HG02943 (cell line): ENCODE data around the gene NPAS4.
"Not testable (repeated sequence)": the region's sequence is repeated elsewhere in the genome, so short reads cannot be mapped to it uniquely, and the experiment has no call there.

ENCODE experiments used
- ATAC-seq: cut with Tn5 transposase; IDR thresholded peaks from one replicate; pipeline ENCODE4 v1.9.1; 2021; ENCODE audit warnings: mild to moderate bottlenecking, low read depth, moderate library complexity; ENCODE audit not compliant: unreplicated experiment

Gene NPAS4

DNA sequence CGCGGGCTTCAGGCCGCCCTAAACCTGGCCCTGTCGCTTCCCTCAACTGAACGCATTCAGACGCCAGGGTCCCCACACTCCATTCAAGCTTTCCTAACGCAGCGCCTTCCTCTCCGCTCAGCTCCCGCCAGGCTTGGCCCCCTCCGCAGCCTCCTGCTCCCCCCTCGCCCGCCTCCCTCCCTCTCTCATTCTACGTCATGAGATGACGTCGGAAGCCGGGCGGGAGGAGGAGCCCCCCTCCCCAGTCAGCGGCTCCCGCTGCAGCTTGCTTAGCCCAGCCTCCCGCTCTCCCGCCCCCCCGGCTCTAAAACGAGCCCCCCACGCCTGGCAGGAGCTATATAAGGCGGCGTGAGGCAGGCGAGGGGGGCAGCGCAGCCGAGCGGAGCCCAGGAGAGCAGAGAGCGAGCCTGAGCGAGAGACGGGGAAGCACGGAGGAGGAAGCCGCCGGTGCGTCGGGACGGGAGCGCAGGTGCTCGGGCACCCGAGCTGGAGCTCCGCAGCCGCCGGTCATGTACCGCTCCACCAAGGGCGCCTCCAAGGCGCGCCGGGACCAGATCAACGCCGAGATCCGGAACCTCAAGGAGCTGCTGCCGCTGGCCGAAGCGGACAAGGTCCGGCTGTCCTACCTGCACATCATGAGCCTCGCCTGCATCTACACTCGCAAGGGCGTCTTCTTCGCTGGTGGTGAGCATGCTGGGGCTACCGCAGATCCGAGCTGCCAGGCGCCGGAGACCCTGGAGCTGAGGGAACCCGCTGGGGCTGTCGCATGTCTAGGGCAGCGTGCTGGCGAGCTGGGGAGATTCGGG is at the start of gene NPAS4:
Gene NPAS4, plus strand, starts transcription at position 365 of the 806 bp plus-strand sequence. Its CDS starts 145 bp downstream, at position 510.
- ATAC-seq = no peak

DNA sequence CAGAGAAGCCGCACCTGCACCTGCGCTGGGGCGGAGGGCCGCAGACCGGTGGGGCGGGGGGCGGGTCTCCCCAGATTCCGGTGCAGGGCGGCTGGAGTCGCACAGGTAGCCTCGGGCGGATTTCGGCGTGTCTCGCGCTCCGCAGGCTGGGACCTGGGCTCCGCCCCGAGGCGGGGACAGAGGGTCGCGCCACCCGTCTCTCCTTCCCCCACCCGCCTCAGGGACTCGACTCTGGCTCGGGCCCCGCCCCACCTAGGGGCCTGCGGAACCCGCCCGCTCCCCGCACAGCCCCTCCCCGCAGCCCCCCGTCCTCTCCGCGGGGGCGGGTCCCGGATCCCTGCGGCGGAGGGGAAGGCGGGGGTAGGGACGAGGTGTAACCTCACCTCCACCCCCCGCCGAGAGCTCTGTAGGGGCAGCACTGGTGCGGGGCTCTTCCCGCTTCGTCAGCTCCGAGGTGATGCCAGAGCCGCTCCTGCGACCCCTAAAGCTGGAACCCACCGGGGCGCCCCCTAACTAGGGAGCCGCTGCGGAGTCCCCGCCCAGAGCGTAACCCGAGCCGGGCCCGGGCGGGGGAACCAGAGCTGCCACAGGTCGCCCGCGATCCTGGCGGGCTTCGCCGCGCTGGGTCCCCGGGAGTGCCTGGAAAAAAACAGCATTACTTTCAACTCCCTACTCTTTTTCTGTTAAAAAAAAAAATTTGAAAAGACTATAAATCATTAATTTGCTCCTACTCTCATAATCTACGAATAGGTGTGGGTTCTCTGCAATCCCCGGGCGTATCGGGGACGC is 49.0 kb upstream of the NPAS4 start, which contains the start of gene SLC29A2:
Gene SLC29A2, minus strand, starts transcription at position 134 of the 789 bp plus-strand sequence. CDS start 169 bp downstream, outside the sequence.
- no peak for ATAC-seq

DNA sequence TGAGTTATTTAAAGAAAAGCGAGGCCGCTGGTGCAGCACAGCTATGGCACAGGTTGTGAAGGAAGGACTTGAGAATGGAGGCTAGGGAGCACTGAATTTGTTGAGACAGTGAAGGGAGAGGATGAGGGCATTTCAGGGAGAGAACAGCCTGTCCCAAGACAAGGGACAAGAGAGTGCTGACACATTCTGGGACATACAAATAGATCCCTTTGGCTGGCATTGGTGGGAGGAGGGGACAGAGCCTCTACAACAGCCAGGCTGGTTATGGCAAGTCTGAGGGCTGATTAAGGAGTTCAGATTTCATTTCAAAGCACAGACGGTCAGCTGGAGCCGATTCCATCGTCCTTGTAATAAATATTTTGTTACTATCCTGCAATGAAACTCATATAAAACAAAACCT is 47.6 kb upstream of the NPAS4 start:
- no peak for ATAC-seq

DNA sequence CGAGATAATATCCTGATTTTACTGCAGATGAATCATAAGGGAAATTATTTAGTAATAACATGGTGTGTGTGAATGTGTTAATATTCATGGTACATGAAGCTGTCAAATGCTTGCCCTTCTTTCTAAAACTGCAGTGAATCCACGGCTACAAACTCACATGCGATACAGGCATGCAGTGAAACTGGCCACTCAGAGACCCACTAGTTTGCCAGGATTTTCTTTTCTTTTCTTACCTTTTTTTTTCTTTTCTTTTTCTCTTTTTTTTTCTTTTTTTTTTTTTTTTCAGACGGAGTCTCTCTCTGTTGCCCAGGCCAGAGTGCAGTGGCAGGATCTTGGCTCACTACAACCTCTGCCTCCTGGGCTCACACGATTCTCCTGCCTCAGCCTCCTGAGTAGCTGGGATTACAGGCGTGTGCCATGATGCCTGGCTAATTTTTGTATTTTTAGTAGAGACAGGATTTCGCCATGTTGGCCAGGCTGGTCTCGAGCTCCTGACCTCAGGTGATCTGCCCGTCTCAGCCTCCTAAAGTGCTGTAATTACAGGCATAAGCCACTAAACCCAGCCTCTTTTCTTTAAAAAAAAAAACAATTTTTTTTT is 47.0 kb upstream of the NPAS4 start:
- not testable (repeated sequence) for ATAC-seq

DNA sequence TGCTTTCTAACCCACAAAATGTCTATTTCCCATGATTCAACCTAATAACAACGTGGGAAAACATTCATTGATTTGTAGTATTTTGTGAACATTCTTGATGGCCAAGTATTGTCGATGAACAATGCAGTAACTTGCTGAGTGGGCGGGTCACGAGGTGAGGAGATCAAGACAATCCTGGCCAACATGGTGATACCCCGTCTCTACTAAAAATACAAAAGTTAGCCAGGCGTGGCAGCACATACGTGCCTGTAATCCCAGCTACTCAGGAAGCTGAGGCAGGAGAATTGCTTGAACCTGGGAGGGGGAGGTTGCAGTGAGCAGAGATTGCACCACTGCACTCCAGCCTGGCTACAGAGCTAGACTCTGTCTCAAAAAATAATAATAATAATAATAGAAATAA is 40.6 kb upstream of the NPAS4 start:
- not testable (repeated sequence) for ATAC-seq

DNA sequence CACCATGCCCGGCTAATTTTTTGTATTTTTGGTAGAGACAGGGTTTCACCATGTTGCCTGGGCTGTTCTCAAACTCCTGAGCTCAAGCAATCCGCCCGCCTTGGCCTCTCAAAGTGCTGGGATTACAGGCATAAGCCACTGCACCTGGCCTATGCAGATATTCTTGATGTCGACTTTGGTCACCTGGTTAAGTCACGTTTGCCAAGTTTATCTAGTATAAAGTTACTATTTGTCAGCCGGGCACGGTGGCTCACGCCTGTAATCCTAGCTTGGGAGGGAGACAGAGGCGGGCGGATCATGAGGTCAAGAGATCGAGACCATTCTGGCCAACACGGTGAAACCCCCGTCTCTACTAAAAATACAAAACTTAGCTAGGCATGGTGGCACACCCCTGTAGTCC is 36.5 kb upstream of the NPAS4 start:
- not testable (repeated sequence) for ATAC-seq

DNA sequence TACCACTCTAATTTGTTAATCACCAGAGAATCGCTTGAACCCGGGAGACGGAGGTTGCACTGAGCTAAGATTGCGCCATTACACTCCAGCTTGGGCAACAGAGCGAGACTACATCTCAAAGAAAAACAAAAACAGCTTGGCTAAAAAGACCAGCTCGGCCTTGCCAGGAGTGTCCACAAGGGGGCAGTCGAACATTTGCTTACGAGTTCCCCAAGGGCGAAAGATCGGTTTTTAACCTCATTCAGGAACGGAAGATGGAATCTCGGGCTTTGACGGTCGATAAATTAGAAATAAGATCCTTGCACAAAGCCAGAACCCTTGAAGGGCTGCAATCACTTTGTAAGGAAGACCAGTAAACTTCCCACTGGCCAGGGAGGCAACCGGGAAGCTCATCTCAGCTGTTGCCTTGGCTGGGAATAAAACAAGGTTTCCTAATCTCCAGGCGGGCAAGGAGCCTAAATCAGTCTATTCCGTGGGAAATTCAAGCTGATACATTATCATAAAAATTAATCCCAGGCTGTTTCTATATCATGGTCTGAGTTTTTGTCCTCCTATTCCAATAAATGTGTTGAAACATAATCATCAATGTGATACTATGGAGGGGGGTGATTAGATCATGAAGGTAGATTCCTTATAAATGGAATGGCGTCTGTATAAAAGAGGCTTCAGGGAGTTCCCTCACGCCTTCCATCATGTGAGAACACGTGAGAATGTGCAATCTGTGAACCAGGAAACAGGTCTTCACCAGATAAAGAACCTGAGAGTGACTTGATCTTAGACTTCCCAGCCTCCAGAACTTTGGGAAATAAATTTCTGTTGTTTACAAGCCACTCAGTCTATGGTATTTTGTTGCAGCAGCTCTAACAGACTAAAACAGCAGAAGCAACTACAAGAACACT is 34.4 kb upstream of the NPAS4 start:
- ATAC-seq = no peak

DNA sequence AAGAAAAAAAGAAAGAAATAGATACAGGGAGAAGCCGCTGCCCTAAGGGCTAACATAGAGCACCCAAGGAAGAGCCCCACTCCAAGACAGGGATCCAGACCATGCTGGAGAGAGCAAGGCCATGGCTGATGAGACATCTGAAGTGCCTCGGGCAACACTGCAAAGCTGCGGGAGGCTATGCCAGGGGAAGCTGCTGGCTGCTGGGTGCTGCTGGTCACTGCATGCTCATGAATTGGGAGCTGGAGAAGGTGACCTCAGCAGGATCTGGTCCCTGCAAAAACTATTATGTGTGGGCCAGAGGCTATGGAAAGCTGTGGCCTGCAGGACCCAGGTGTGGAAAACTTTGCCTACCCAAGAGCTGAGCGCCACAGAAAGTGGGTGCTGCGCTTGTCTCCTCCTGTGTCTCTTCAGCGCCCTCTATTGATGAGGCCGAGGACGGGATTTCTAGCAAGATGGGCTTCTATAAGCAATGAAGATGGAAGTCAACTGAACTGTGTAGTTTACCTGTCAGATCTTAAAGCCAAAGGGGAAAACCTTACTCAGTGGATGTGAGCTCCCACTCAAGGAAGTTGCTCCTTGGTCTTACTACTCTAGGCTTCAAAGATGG is 32.0 kb upstream of the NPAS4 start:
- ATAC-seq = no peak

DNA sequence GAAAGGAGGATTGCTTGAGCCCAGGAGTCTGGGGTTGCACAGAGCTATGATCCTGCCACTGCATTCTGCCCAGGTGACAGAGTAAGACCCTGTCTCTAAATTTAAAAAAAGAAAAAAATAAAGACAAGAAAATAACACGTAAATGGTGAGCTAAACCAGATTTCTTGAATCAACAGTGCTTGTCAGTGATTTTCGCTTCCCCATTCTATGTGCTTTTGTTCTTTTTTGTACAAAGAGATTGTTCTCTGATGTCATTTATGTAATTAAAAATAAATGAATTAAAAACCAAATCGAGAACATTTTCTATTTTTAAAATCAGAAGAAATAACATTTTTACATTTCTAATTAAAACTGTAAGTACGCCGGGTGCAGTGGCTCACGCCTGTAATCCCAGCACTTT is 29.5 kb upstream of the NPAS4 start:
- ATAC-seq = no peak

DNA sequence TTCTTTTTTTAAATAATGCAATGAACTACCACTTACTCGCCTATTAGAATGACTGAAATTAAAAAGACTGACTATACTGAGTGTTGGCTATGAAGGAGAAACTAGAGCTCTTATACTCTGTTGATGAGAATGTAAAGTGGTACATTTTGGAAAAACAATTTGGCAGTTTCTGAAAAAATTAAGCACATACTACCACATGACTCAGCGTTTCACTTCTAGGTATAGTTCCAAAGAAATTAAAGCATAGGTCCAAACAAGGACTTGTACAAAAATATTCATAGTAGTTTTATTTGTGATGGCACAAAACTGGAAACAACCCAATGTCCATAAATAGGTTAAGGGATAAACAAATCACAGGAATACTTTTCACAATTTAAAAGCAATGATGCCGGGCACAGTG is 26.9 kb upstream of the NPAS4 start:
- no peak for ATAC-seq

DNA sequence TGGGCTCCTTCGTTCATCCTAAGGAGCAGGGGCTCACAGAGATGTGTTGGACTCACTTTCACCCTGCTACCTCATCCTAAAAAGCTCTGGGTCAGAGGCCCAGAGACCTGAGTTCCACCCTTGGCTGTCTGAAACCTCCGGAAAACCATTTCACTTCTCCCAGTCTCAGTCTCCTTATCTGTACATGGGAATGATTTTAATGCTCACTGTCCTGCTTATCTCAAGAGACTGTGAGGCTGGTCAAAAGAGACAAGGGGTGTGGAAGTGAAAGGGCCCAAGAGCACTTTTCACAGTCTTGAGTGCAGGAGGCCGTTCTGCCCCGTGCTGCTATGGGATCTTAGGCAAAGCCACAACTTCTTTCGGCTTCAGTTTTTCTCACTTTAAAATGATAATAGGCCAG is 13.2 kb upstream of the NPAS4 start:
- no peak for ATAC-seq

DNA sequence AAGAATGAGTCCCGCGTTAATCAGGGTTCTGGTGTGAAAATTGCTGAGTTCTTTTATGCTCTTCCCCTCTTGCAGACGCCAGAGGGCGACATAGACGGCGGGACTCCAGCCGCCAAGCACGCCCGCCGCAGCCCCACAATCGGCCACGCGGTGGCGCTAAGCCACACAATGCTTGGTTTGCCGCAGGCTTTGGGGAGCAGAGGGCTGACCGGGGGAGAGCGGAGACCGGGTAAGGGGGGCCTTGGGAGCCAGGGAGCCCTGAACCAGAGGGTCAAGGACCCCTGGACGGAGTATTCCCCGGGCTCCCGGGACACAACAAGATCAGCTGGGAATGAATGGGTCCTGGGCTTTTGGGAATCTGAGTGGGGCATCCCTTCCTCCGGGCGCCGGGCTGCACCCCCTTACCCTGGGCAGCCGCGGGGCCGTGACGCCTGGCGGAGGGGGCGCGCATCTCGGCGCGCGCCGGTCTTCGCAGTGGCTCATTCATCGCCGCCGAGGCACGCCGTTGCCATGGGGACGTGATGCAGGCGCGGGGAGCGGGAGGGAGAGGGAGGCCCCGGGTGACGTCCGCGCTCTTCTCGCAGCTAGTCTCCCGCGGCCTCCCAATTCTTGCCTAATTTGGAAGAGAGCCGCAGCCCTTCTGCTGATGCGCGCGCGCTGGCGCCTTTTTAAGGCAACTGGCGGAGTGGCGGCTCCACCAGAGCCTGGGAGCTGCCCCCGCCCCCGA is 12.2 kb upstream of the NPAS4 start:
- ATAC-seq = no peak

DNA sequence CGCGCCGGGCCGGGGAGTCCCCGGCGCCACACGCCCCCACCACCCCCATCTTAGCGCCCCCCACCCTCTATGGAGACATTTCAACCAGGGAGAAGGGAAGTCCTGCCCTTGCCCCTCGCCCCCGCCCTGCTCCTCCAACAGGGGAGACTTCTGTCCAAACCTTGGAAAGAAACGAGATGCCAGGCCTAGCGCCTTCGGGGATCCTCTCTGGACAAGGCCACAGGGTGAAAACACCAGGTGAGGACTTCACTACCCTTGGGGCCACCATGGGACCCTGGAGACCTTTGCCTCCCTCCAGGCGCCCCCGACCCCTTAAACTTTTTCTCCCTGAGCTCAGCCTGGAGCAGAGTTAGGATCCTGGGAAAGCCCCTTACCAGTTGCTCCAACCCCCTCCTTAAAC is 11.6 kb upstream of the NPAS4 start:
- no peak for ATAC-seq

DNA sequence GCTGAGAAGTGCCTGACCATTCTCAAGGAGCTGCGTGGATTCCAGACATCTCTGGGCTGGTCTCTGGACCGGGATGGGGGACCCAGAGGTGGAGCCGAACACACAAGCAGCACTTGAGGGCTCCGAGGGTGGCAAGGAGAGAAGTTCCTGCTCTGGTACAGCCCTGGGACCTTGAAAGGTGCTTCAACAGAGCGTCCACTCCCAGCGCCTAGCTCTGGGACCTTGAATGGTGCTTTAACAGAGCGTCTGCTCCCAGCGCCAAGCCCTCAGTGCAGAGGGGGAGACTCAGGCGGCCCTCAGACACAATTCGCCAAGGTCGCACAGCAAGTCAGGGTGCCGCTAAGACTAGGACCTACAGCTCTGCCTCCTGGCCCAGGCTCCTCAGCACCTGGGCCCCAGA is 10.6 kb upstream of the NPAS4 start:
- no peak for ATAC-seq

DNA sequence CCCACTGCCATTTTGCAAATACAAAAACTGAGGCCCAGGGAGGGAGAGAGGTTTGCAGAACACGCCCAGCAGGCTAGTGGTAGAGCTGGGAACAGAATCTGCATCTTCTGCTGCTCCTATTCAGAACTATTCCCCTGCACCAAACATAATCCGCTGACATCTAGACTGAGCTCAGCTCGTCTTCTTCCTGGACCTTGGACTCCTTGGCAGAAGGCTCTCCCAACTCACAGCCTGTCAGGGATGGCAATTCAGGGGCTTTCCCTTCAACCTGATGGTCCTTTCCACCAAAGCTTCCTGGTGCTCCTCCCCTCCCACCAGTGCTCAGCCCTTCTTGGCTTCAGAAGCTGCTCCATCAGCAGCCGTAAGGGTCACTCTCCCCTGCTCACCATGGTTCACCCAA is 9.5 kb upstream of the NPAS4 start:
- ATAC-seq = no peak

DNA sequence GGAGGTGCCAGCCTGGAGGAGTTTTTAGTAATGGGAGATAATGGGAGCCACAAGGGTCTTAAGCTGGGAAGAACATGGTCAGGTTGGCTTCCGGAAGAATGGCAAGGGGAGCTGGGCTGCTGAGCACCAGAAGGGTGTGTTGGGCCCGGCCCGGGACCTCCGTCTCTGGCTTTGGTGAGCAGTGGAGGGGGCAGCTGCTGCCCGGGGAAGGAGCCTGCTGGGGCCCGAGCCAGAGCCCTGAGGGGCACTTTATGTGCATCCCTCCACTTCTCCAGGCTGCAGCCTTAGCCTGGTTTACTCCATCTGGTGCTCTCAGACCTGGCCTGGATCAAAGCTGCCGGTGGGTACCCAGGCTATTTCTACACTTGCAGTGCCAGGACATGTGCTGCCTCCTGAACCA is 8.7 kb upstream of the NPAS4 start:
- no peak for ATAC-seq

DNA sequence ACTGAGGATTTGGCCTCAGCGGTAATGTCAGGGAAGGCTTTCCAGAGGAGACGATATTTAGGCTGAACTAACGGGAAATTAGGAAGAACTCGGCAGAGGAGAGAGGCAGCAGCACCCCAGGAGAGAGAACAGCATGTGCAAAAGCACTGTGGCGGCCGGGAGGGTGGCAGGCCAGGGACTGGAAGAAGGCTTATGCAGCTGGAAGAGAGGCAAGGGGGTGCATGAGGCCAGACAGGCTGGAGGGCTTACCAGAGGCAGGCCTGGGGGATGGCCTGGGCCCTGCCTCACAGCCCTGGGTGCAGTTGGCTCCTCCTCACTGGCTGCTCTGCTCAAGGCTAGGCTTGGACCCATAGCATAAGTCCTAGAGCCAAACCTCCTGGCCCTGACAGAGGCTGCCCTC is 7.7 kb upstream of the NPAS4 start:
- ATAC-seq = no peak

DNA sequence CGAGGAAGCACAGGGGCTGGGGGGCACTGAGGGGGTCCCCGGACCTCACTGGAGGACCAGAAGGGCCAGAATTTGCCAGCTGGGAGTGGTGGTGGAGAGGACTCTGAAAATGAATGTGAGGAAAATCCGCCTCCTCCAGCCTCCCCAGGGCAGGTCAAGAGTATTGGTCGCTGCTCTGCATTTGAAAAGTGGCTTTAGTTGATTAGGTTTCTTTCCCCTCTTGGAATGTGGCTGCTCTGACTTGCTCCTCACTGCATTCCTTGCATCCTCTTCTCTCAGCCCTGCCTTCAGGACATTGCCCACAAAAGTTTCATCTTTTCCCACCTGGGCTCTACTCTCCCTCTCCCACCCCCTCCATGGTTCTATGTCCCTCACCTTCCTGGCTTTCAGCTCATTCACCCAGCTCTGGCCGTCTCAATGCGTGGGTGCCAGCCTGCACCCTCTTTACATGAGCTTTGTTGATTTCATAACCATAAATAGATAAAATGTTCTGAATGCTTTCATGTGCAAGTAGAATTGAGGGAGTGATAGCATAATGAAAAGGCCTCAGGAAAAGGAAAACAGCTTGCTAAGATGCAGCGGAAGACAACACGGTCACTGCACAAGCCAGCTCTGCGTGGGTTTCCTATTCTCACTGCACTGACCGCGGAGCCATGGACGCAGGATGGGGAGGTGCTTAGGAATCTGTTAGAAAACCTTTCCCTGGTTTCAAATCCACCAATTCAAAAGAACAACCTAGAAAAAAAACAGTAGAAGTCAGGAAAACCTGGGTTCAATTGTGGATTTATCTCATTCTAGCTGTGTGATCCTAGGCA is 6.5 kb upstream of the NPAS4 start:
- ATAC-seq = no peak
